GM19239 (cell line): ENCODE measurements around the gene CYP46A1.
"Not testable (repeated sequence)": the region's sequence is repeated elsewhere in the genome, so short reads cannot be mapped to it uniquely, and the experiment has no call there.

ENCODE experiments used
- DNase-seq: peaks from one replicate; pipeline ENCODE4 v3.0.0; 2011; ENCODE audit warnings: low spot score; ENCODE audit not compliant: insufficient read length
- FAIRE-seq: peaks from 2 replicates; lab custom pipeline; 2011; peaks lifted over from hg19 to GRCh38; lab: Jason Lieb, UNC

Gene CYP46A1

DNA sequence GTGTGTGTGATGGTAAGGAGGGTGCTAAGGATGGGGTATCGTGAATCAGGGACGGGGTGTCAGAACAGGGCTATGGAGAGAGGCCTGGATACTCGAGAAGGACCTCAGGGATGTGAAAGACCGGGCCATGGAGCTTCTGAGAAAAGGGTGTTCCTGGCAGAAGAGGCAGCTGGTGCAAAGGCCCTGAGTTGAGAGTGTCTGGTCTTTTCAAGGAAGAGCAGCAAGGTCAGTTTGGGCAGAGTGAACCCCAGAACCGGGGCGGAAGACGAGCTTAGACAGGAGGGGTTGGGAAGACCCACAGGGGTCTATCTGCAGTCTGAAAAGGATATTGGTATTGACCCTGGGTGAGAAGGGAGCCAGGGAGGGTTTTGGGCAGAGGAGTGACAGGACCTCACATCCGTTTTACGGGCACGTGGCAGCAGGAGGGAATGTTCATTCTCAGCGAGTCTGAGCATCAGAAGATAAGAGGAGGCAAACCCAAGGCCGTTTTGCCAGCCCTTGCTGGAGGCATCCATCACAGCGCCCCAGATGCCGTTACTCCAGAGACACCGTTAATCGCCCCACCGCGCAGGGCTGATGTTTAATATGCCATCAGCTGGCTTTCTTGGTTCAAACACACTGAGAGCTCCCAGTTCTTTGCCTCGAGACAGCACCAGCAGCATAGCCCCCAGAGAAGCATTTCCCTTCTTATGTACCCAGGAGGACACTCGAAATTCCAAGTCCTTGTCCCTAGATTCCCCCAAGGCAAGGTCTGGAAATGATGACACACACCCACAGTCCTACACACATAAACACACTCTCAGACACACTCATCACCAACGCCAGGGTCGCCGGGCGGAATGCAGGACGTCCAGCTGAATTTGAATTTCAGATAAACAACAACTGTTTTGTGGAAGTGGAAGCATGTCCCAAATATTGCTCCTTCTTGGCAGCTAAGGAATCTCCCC, 67.7 kb downstream of the CYP46A1 start:
- no peak for FAIRE-seq

GRCh38 chr14:99752486-99753121, 68.5 kb downstream of the CYP46A1 start:
- no peak for DNase-seq
- no peak for FAIRE-seq

More for the DNA sequence above, 67.7 kb downstream of the CYP46A1 start:
- DNase-seq, result no peak

- FAIRE-seq (no peak), DNase-seq (no peak)
These were observed 69.4 kb downstream of the CYP46A1 start for GRCh38 chr14:99753225-99754140.

GRCh38 chr14:99754141-99755067, 70.3 kb downstream of the CYP46A1 start:
- no peak for FAIRE-seq

DNA sequence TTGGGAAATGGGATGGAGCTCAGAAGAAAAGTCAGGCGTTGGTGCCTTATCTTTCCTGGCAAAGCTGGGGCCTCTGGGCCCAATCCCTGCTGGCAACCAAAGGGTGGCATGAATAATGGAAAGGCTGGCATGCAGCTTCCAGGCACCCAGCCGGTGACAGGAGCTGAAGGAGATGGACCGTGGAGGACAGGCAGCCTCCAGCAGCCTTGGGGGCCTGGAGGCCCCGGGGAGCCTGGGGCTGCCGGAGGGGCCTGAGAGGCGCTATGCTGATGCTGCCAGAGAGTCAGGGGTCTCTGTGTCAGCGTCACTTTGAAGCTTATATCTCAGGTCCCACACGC, 70.9 kb downstream of the CYP46A1 start:
- no peak for FAIRE-seq
- DNase-seq, result no peak

More at GRCh38 chr14:99754141-99755067, 70.3 kb downstream of the CYP46A1 start:
- DNase-seq, result no peak

- DNase-seq (no peak), FAIRE-seq (no peak)
These were observed 71.8 kb downstream of the CYP46A1 start for GRCh38 chr14:99755629-99756603.

- FAIRE-seq, result no peak
- DNase-seq, result no peak
These were observed 72.7 kb downstream of the CYP46A1 start for GRCh38 chr14:99756796-99757195.

- FAIRE-seq, result no peak
- no peak for DNase-seq
These were observed 73.4 kb downstream of the CYP46A1 start for GRCh38 chr14:99757331-99758070.

GRCh38 chr14:99758121-99758821, 74.2 kb downstream of the CYP46A1 start:
- DNase-seq (no peak), FAIRE-seq (no peak)

- no peak for FAIRE-seq
- no peak for DNase-seq
These were observed 74.9 kb downstream of the CYP46A1 start for GRCh38 chr14:99758872-99759545.

- DNase-seq (no peak), FAIRE-seq (no peak)
These were observed 75.4 kb downstream of the CYP46A1 start for GRCh38 chr14:99759546-99759925.

GRCh38 chr14:99760817-99761216, 76.7 kb downstream of the CYP46A1 start:
- FAIRE-seq, result no peak
- DNase-seq, result no peak

DNA sequence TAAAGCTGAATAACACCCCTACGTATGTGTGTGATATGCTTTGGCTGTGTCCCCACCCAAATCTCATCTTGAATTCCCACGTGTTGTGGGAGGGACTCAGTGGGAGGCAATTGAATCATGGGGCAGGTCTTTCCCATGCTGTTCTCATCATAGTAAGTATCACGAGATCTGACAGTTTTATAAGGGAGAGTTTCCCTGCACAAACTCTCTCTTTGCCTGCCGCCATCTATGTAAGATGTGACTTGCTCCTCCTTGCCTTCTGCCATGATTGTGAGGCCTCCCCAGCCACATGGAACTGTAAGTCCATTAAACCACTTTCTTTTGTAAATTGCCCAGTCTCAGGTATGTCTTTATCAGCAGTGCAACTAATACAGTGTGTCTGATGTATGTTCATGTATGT, 78.8 kb downstream of the CYP46A1 start:
- DNase-seq, FAIRE-seq: not testable (repeated sequence)

- FAIRE-seq (no peak), DNase-seq (no peak)
These were observed 79.6 kb downstream of the CYP46A1 start for GRCh38 chr14:99763527-99764221.

DNA sequence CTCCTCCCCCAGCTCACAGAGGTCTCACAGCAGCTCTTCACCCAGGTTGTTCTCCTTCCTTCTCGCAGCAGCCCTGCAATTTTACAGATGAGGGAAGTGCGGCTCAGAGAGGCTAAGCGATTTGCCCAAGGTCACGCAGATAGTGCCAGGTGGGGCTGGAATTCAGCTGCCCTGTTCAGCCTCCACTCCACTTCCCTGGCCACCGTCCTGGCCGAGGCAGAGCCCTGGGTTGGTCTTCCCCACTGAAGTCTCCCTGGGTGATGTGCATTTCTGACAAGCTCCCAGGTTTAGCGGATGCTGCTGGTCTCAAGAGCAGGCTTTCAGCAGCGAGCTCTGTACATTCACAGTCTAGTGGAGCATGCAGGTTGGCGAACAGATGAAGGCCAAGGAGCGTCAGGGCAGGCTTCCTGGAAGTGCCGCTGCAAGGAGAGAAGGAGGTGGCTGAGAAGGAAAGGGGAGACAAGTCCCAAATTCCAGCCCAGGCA, 80.2 kb downstream of the CYP46A1 start:
- FAIRE-seq (no peak), DNase-seq (no peak)

GRCh38 chr14:99768381-99768780, 84.3 kb downstream of the CYP46A1 start:
- FAIRE-seq (no peak), DNase-seq (no peak)
